ENCODE data around the gene ATG12.
"Not testable (repeated sequence)": the region's sequence is repeated elsewhere in the genome, so short reads cannot be mapped to it uniquely, and the experiment has no call there.

Gene ATG12

GRCh38 chr5:115808066-115808465 is 33.3 kb downstream of the ATG12 start:
- DNase-seq = not testable (repeated sequence)

GRCh38 chr5:115807654-115808052 is 33.7 kb downstream of the ATG12 start:
- DNase-seq = no peak

GRCh38 chr5:115806986-115807653 is 34.2 kb downstream of the ATG12 start:
- no peak for DNase-seq

GRCh38 chr5:115801984-115802383 is 39.4 kb downstream of the ATG12 start:
- DNase-seq = no peak

- DNase-seq = no peak
Measured at GRCh38 chr5:115801152-115801551, 40.2 kb downstream of the ATG12 start.

- no peak for DNase-seq
Measured at GRCh38 chr5:115800108-115800507, 41.3 kb downstream of the ATG12 start.

- no peak for DNase-seq
Measured at GRCh38 chr5:115798252-115798651, 43.1 kb downstream of the ATG12 start.

- no peak for DNase-seq
Measured at GRCh38 chr5:115796656-115797055, 44.7 kb downstream of the ATG12 start.

- no peak for DNase-seq
Measured at GRCh38 chr5:115795700-115796099, 45.7 kb downstream of the ATG12 start.

GRCh38 chr5:115788440-115788839 is 52.9 kb downstream of the ATG12 start:
- DNase-seq = no peak

GRCh38 chr5:115787426-115787825 is 53.9 kb downstream of the ATG12 start:
- DNase-seq = no peak

- DNase-seq = no peak
Measured at GRCh38 chr5:115785381-115786065, 55.8 kb downstream of the ATG12 start.

- no peak for DNase-seq
Measured at GRCh38 chr5:115778417-115778816, 62.9 kb downstream of the ATG12 start.

Data from anterior cingulate cortex (tissue), 58 donors.